GM23338 (cell line): ENCODE measurements around the gene MLH1. TPM values are rescaled to one million over a fixed set of nuclear protein-coding genes. Genes with fewer than 3 reads are reported as not detected.

ENCODE experiments used
- ATAC-seq: fragments of 200-7000 bp; cut with Tn5 transposase; 3 replicates; pipeline ENCODE4 v1.9.1; 2020
- DNase-seq: peaks from one replicate; pipeline ENCODE4 v3.0.0-alpha.2; 2015; ENCODE audit warnings: low spot score
- H2AFZ ChIP-seq: fragments of 200-600 bp; sonication (generic); 2 replicates; pipeline ENCODE4 v1.8.0; 2016; ENCODE audit warnings: antibody characterized with exemption, mild to moderate bottlenecking, moderate library complexity
- H3F3A ChIP-seq: fragments of 200-600 bp; sonication (generic); replicated peaks from 2 replicates; pipeline ENCODE4 v1.8.0; 2017; ENCODE audit warnings: antibody characterized with exemption, mixed run types, low read depth
- H3K27ac ChIP-seq: fragments of 200-600 bp; sonication (generic); 2 replicates; pipeline ENCODE4 v1.6.1; 2016; ENCODE audit warnings: low read depth
- H3K27me3 ChIP-seq: fragments of 200-600 bp; sonication (generic); 2 replicates; pipeline ENCODE4 v1.8.0; 2016; ENCODE audit warnings: mild to moderate bottlenecking, mixed run types, moderate library complexity; ENCODE audit not compliant: insufficient read depth
- H3K36me3 ChIP-seq: fragments of 200-600 bp; sonication (generic); 2 replicates; pipeline ENCODE4 v1.8.0; 2016; ENCODE audit warnings: mild to moderate bottlenecking; ENCODE audit not compliant: insufficient read depth
- H3K4me1 ChIP-seq: fragments of 200-600 bp; sonication (generic); 2 replicates; pipeline ENCODE4 v1.8.0; 2016; ENCODE audit warnings: mild to moderate bottlenecking, moderate library complexity; ENCODE audit not compliant: insufficient read depth
- H3K4me2 ChIP-seq: fragments of 200-600 bp; sonication (generic); 2 replicates; pipeline ENCODE4 v1.7.1; 2017; ENCODE audit warnings: mixed run types
- H3K4me3 ChIP-seq: fragments of 200-600 bp; sonication (generic); 2 replicates; pipeline ENCODE4 v1.6.1; 2016; ENCODE audit warnings: mixed run types
- H3K79me2 ChIP-seq: fragments of 200-600 bp; sonication (generic); replicated peaks from 2 replicates; pipeline ENCODE4 v1.8.0; 2017; ENCODE audit warnings: mild to moderate bottlenecking; ENCODE audit not compliant: insufficient read depth
- H3K9me2 ChIP-seq: fragments of 200-600 bp; sonication (generic); 2 replicates; pipeline ENCODE4 v1.8.0; 2017; ENCODE audit not compliant: insufficient read depth
- H4K20me1 ChIP-seq: fragments of 200-600 bp; sonication (generic); replicated peaks from 2 replicates; pipeline ENCODE4 v1.8.0; 2017; ENCODE audit warnings: mild to moderate bottlenecking; ENCODE audit not compliant: insufficient read depth
- H3K27ac Mint-ChIP-seq: 2 replicates; pipeline ENCODE4 v1.8.0; 2020; ENCODE audit warnings: inconsistent platforms, mild to moderate bottlenecking, moderate library complexity, mixed read lengths
- H3K27me3 Mint-ChIP-seq: 3 replicates; pipeline ENCODE4 v1.8.0; 2022; ENCODE audit warnings: low read depth, mild to moderate bottlenecking, moderate library complexity, mixed read lengths, inconsistent platforms; ENCODE audit not compliant: insufficient read depth, poor library complexity
- H3K36me3 Mint-ChIP-seq: 3 replicates; pipeline ENCODE4 v1.8.0; 2021; ENCODE audit warnings: low read depth, mild to moderate bottlenecking, inconsistent platforms, moderate library complexity, mixed read lengths
- H3K4me1 Mint-ChIP-seq: 3 replicates; pipeline ENCODE4 v1.8.0; 2020; ENCODE audit warnings: mild to moderate bottlenecking, inconsistent platforms, mixed read lengths
- H3K4me3 Mint-ChIP-seq: 3 replicates; pipeline ENCODE4 v1.8.0; 2021; ENCODE audit warnings: moderate library complexity, mild to moderate bottlenecking, inconsistent platforms, mixed read lengths
- H3K9me3 Mint-ChIP-seq: 3 replicates; pipeline ENCODE4 v1.8.0; 2020; ENCODE audit warnings: moderate library complexity, mild to moderate bottlenecking, inconsistent platforms, mixed read lengths
- EZH2 ChIP-seq: fragments of 200-600 bp; sonication (generic); IDR thresholded peaks from one replicate; pipeline ENCODE4 v1.8.0; 2017; ENCODE audit warnings: antibody characterized with exemption, mild to moderate bottlenecking, low read depth; ENCODE audit not compliant: unreplicated experiment
- EZH2phosphoT487 ChIP-seq: fragments of 200-600 bp; sonication (generic); IDR thresholded peaks from one replicate; pipeline ENCODE4 v1.8.1; 2018; ENCODE audit warnings: antibody characterized with exemption; ENCODE audit not compliant: unreplicated experiment
- JUNB ChIP-seq: IDR thresholded peaks from one replicate; pipeline ENCODE4 v1.6.1; 2016; ENCODE audit warnings: antibody characterized with exemption; ENCODE audit not compliant: unreplicated experiment
- NANOG ChIP-seq: IDR thresholded peaks from 2 replicates; pipeline ENCODE4 v1.6.1; 2016; ENCODE audit warnings: antibody characterized with exemption, borderline replicate concordance
- polyA plus RNA-seq: library from polyadenylated mRNA; unstranded; fragments of >200 nt; fragmentation: Nextera tagmentation; extraction: Ambion mirVana; gene quantifications from 2 replicates; pipeline ENCODE4 v1.2.1, GENCODE V29; 2016
- small RNA-seq: library from RNA; depleted of rRNA; stranded (forward); fragments of <200 nt; gene quantifications from one replicate; pipeline ENCODE3, GENCODE V24; 2014; ENCODE audit warnings: low replicate concordance
- total RNA-seq: library from RNA; depleted of rRNA; stranded (reverse); fragments of >200 nt; shearing (Covaris generic); gene quantifications from 2 replicates; pipeline ENCODE4 v1.2.3, GENCODE V29; 2014; rRNA removed
- TF ChIP-seq, protein P1 (sequence below): IDR thresholded peaks from 2 replicates; pipeline ENCODE4 v1.6.1; 2016; ENCODE audit warnings: antibody characterized with exemption

MLH1 gene
- total and polyA plus RNA-seq, 2 experiments from 2014 or later: 31.7 to 58.0 TPM

GRCh38 chr3:37099469-37099868 lies 106.2 kb downstream of the MLH1 start (continued):
- no peak for TF ChIP-seq EZH2
- TF ChIP-seq NANOG: no peak
- TF ChIP-seq, protein P1, sequence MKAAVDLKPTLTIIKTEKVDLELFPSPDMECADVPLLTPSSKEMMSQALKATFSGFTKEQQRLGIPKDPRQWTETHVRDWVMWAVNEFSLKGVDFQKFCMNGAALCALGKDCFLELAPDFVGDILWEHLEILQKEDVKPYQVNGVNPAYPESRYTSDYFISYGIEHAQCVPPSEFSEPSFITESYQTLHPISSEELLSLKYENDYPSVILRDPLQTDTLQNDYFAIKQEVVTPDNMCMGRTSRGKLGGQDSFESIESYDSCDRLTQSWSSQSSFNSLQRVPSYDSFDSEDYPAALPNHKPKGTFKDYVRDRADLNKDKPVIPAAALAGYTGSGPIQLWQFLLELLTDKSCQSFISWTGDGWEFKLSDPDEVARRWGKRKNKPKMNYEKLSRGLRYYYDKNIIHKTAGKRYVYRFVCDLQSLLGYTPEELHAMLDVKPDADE: no peak
- no peak for TF ChIP-seq JUNB

GRCh38 chr3:37100411-37100810 lies 107.1 kb downstream of the MLH1 start:
- Histone ChIP-seq H3F3A (no peaks in the 10 kb centered on the region), H3K4me2 (no peak overlapping the region), H3K4me3 (no peak overlapping the region), H3K36me3 (no peaks in the 10 kb centered on the region), H3K27me3 (no peaks in the 10 kb centered on the region), H3K4me1 (no peaks in the 10 kb centered on the region), H3K9me2 (no peaks in the 10 kb centered on the region), H2AFZ (no peak overlapping the region), H4K20me1 (no peaks in the 10 kb centered on the region; the same call in 1 of the 2 replicates), H3K79me2 (no peaks in the 10 kb centered on the region), H3K27ac (no peak overlapping the region)
- H3K4me1 Mint-ChIP-seq: peaks cover 3% of the 10 kb centered on the region; the same call in 2 of the 3 replicates
- no peaks in the 10 kb centered on the region for H3K9me3 Mint-ChIP-seq
- H3K27me3 Mint-ChIP-seq: no peaks in the 10 kb centered on the region
- H3K27ac Mint-ChIP-seq: no peak overlapping the region
- H3K36me3 Mint-ChIP-seq: no peaks in the 10 kb centered on the region
- TF ChIP-seq EZH2phosphoT487 (no peak), EZH2 (no peak)
- DNase-seq (no peak), ATAC-seq (no peak)
- no peak overlapping the region for H3K4me3 Mint-ChIP-seq

Small RNA genes within 50 kb of the gene (small RNA-seq; reads per million reads assigned to genes)
- gene RF00019: not detected
- gene RNU6ATAC4P: not detected

Other genes with a start within 250 kb of the MLH1 start
- gene DCLK3, start 229.0 kb upstream of the MLH1 start, total RNA-seq: 0.62 and 0.66 TPM in 2 replicates
- 0.40 TPM in 2 replicates for gene DCLK3, start 229.0 kb upstream of the MLH1 start, polyA plus RNA-seq
- gene TRANK1, start 48.5 kb upstream of the MLH1 start, total RNA-seq: 6.7 and 7.1 TPM in 2 replicates
- 1.8 and 2.3 TPM in 2 replicates for gene TRANK1, start 48.5 kb upstream of the MLH1 start, polyA plus RNA-seq
- gene EPM2AIP1, start 387 bp upstream of the MLH1 start, total RNA-seq: 7.0 and 10.6 TPM in 2 replicates
- gene EPM2AIP1, start 387 bp upstream of the MLH1 start, polyA plus RNA-seq: 5.0 and 7.2 TPM in 2 replicates
- 27.5 and 29.0 TPM in 2 replicates for gene LRRFIP2, start 181.1 kb downstream of the MLH1 start, total RNA-seq
- 20.3 TPM in 2 replicates for gene LRRFIP2, start 181.1 kb downstream of the MLH1 start, polyA plus RNA-seq
- gene GOLGA4, start 249.8 kb downstream of the MLH1 start, total RNA-seq: 97.8 and 116 TPM in 2 replicates
- 96.3 and 136 TPM in 2 replicates for gene GOLGA4, start 249.8 kb downstream of the MLH1 start, polyA plus RNA-seq